PC-3 (cell line): ENCODE data around the gene NUDT15. TPM values are rescaled to one million over a fixed set of nuclear protein-coding genes. Genes with fewer than 3 reads are reported as not detected.

Source experiments
- ATAC-seq: fragments of 200-7000 bp; cut with Tn5 transposase; 2 replicates; pipeline ENCODE4 v1.9.1; 2020; ENCODE audit warnings: mild to moderate bottlenecking, moderate library complexity
- BruUV-seq: library from RNA; stranded (reverse); fragments of 400-500 nt; replicated peaks from 2 replicates; lab custom pipeline; 2021; lab: Mats Ljungman, UMichigan
- CTCF ChIA-PET: fragments of 300-600 bp; sonication (Branson Sonifier 250); formaldehyde crosslinking; loops from one replicate; lab custom pipeline; 2022; ENCODE audit warnings: antibody characterized with exemption; lab: Charles Lee
- POLR2A ChIA-PET: fragments of 300-600 bp; sonication (Branson Sonifier 250); formaldehyde crosslinking; loops from one replicate; lab custom pipeline; 2022; ENCODE audit warnings: antibody characterized with exemption; ENCODE audit not compliant: unreplicated experiment; lab: Charles Lee
- DNase-seq: peaks from one replicate; pipeline ENCODE4 v3.0.0-alpha.2; 2015
- H2AFZ ChIP-seq: fragments of 300-600 bp; sonication (generic); 2 replicates; pipeline ENCODE4 v1.6.0; 2016; ENCODE audit warnings: antibody characterized with exemption, low read length
- H3F3A ChIP-seq: fragments of 300-600 bp; sonication (generic); one replicate; pipeline ENCODE4 v1.6.0; 2017; ENCODE audit warnings: antibody characterized with exemption, low read length, control low read depth, mild to moderate bottlenecking; ENCODE audit not compliant: unreplicated experiment
- H3K27ac ChIP-seq: fragments of 300-600 bp; sonication (generic); 2 replicates; pipeline ENCODE4 v1.5.1; 2016; ENCODE audit warnings: mild to moderate bottlenecking, low read length
- H3K27me3 ChIP-seq: fragments of 300-600 bp; sonication (generic); 2 replicates; pipeline ENCODE4 v1.6.1; 2016; ENCODE audit warnings: low read length, mixed read lengths
- H3K36me3 ChIP-seq: fragments of 300-600 bp; sonication (generic); 2 replicates; pipeline ENCODE4 v1.6.1; 2016; ENCODE audit warnings: low read depth, mixed run types, low read length, mixed read lengths
- H3K4me1 ChIP-seq: fragments of 300-600 bp; sonication (generic); 2 replicates; pipeline ENCODE4 v1.5.1; 2016; ENCODE audit warnings: low read length; ENCODE audit not compliant: insufficient read depth
- H3K4me2 ChIP-seq: fragments of 300-600 bp; sonication (generic); 2 replicates; pipeline ENCODE4 v1.6.0; 2016; ENCODE audit warnings: low read length
- H3K4me3 ChIP-seq: fragments of 300-600 bp; sonication (generic); 2 replicates; pipeline ENCODE4 v1.5.1; 2016; ENCODE audit warnings: mild to moderate bottlenecking, low read length, mixed read lengths
- H3K79me2 ChIP-seq: fragments of 300-600 bp; sonication (generic); 2 replicates; pipeline ENCODE4 v1.6.1; 2017; ENCODE audit warnings: low read length, mixed read lengths
- H3K9ac ChIP-seq: fragments of 300-600 bp; sonication (generic); 2 replicates; pipeline ENCODE4 v1.6.0; 2016; ENCODE audit warnings: mild to moderate bottlenecking, low read length
- H3K9me2 ChIP-seq: fragments of 300-600 bp; sonication (generic); replicated peaks from 2 replicates; pipeline ENCODE4 v1.6.1; 2016; ENCODE audit warnings: mixed run types, low read length, mixed read lengths
- H3K9me3 ChIP-seq: fragments of 300-600 bp; sonication (generic); 2 replicates; pipeline ENCODE4 v1.6.1; 2016; ENCODE audit warnings: low read length, mixed read lengths
- H4K20me1 ChIP-seq: fragments of 300-600 bp; sonication (generic); 2 replicates; pipeline ENCODE4 v1.6.1; 2016; ENCODE audit warnings: low read length, mixed read lengths
- CTCF ChIP-seq: fragments of 300-600 bp; sonication (generic); conservative IDR thresholded peaks from 2 replicates; pipeline ENCODE4 v1.5.1; 2017; ENCODE audit warnings: antibody characterized with exemption, low read depth, mild to moderate bottlenecking, low read length
- EZH2 ChIP-seq: fragments of 300-600 bp; sonication (generic); IDR thresholded peaks from one replicate; pipeline ENCODE4 v1.6.1; 2017; ENCODE audit warnings: antibody characterized with exemption, mild to moderate bottlenecking, low read length; ENCODE audit not compliant: unreplicated experiment
- EZH2phosphoT487 ChIP-seq: fragments of 300-600 bp; sonication (generic); IDR thresholded peaks from 2 replicates; pipeline ENCODE4 v1.6.1; 2018; ENCODE audit warnings: mild to moderate bottlenecking, antibody characterized with exemption, low read length, borderline replicate concordance
- intact Hi-C: fragments of 100-400 bp; cut with micrococcal nuclease; formaldehyde crosslinking; loops from 2 replicates; pipeline ENCODE4 v1.9.0; 2023
- total RNA-seq: library from RNA; depleted of rRNA; stranded (reverse); fragments of >200 nt; gene quantifications from 2 replicates; pipeline ENCODE4 v1.2.3, GENCODE V29; 2014

Gene NUDT15
- total RNA-seq, 1 experiment from 2014 or later, result 27.0 TPM

- peaks cover 64% of the 10 kb centered on the region for H3K79me2 ChIP-seq
- H3K9me2 ChIP-seq, result no peaks in the 10 kb centered on the region
- H3K4me2 ChIP-seq, result peak overlapping the region; percentile 93
- peaks cover 8% of the 10 kb centered on the region for H3K4me1 ChIP-seq
- BruUV-seq, result no TSS peak
- no peak for DNase-seq
- TF ChIP-seq EZH2phosphoT487, result no peak
- no peak for TF ChIP-seq EZH2
- TF ChIP-seq CTCF, result no peak
- H3K4me3 ChIP-seq, result peak overlapping the region; percentile 99
- no peaks in the 10 kb centered on the region for H3K27me3 ChIP-seq
- no peak overlapping the region for H2AFZ ChIP-seq
- H3K9me3 ChIP-seq, result no peaks in the 10 kb centered on the region
- no peak overlapping the region for H3K27ac ChIP-seq
- POLR2A ChIA-PET, result interaction anchor here (0.6 kb wide), 1 partner anchor 37 kb away, joined by 3 read pairs; no protein-coding TSS in a partner anchor
- no peaks in the 10 kb centered on the region for H3F3A ChIP-seq
- intact Hi-C loops, result no loop called here
- peak overlapping the region; percentile 99; the same call in 1 of the 2 replicates for H3K9ac ChIP-seq
- H4K20me1 ChIP-seq, result peaks cover 37% of the 10 kb centered on the region; the same call in 1 of the 2 replicates
- H3K36me3 ChIP-seq, result no peaks in the 10 kb centered on the region
- no peak for ATAC-seq
- CTCF ChIA-PET, result interaction anchor here (0.6 kb wide), 1 partner anchor 98 kb away, joined by 3 read pairs; no protein-coding TSS in a partner anchor
Measured at GRCh38 chr13:48093588-48093987, 56.1 kb downstream of the NUDT15 start.

- ChIA-PET POLR2A (no interaction called here), CTCF (no interaction called here)
- TSS peak; percentile 48 for BruUV-seq
- Histone ChIP-seq H3K9me3 (no peaks in the 10 kb centered on the region), H3K4me1 (peaks cover 8% of the 10 kb centered on the region), H4K20me1 (peaks cover 30% of the 10 kb centered on the region; the same call in 1 of the 2 replicates), H3K4me3 (peak overlapping the region; percentile 99), H2AFZ (peak overlapping the region; percentile 83), H3K9me2 (no peaks in the 10 kb centered on the region), H3K4me2 (peak overlapping the region; percentile 93), H3F3A (no peaks in the 10 kb centered on the region), H3K27ac (peak overlapping the region; percentile 29; the same call in 1 of the 2 replicates), H3K36me3 (no peaks in the 10 kb centered on the region), H3K9ac (peak overlapping the region; percentile 99), H3K27me3 (no peaks in the 10 kb centered on the region), H3K79me2 (peaks cover 56% of the 10 kb centered on the region)
- DNase-seq (no peak), ATAC-seq (peak; percentile 11)
- intact Hi-C loops, result no loop called here
- TF ChIP-seq EZH2phosphoT487 (no peak), EZH2 (no peak), CTCF (no peak)
Measured at GRCh38 chr13:48094404-48094780, 56.9 kb downstream of the NUDT15 start.
